Lower lobe of right lung (tissue), 2 donors: ENCODE data around the gene NADK2. TPM values are rescaled to one million over a fixed set of nuclear protein-coding genes. Genes with fewer than 3 reads are reported as not detected.

Source experiments
- ATAC-seq, 2 donors: fragments of 200-7000 bp; cut with Tn5 transposase; one replicate each; pipeline ENCODE4 v1.9.1; 2020 to 2022; ENCODE audit warnings: mild to moderate bottlenecking in 2 of 2, moderate library complexity in 2 of 2
- DNase-seq: peaks from one replicate; pipeline ENCODE4 v3.0.0-alpha.2; 2020
- H3K27ac ChIP-seq: fragments of 200-600 bp; one replicate; pipeline ENCODE4 v1.8.0; 2022
- H3K27me3 ChIP-seq: fragments of 200-600 bp; one replicate; pipeline ENCODE4 v1.8.0; 2022; ENCODE audit warnings: low read depth
- H3K36me3 ChIP-seq: fragments of 200-600 bp; one replicate; pipeline ENCODE4 v1.8.0; 2022; ENCODE audit warnings: mild to moderate bottlenecking
- H3K4me1 ChIP-seq: fragments of 200-600 bp; one replicate; pipeline ENCODE4 v1.8.0; 2022
- H3K4me3 ChIP-seq: fragments of 200-600 bp; one replicate; pipeline ENCODE4 v1.8.0; 2022; ENCODE audit warnings: mild to moderate bottlenecking
- H3K9me3 ChIP-seq: fragments of 200-600 bp; one replicate; pipeline ENCODE4 v1.8.0; 2022
- intact Hi-C: fragments of 100-400 bp; cut with DNase I; formaldehyde crosslinking; loops from one replicate; pipeline ENCODE4 v1.11.0; 2022
- total RNA-seq: library from RNA; stranded (reverse); fragmentation: NEBNext Ultra II Directional; extraction: Animal tissue kit (Norgen Biotek cat#: 25700); gene quantifications from one replicate; pipeline ENCODE4 v1.2.1, GENCODE V29; 2021
- TF ChIP-seq, protein P1 (sequence below): fragments of 200-600 bp; IDR thresholded peaks from one replicate; pipeline ENCODE4 v1.8.0; 2022; ENCODE audit warnings: antibody characterized with exemption, mild to moderate bottlenecking
- donor health status: DM: no; HTN: yes; CAD: no; lungs with severe emphysema.

Gene NADK2
- total RNA-seq, 1 donor from 2014 or later, result 19.1 TPM

DNA sequence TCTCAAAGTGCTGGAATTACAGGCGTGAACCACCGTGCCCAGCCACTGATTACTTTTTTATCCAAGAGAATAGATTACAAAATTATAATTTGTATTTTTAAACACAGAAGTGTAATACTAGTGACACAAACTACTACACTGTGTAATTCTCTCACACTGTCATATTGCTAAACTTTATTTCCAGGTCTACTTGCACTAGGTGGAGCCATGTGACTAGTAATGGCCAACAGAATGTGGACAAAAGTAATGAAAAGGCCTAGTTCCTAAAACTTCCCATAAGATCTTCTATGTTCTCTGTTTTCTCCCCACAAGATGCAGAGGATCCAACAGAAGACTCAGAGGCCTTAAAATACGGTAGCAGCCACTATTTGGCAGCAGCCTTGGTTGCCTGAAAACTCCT lies 27.3 kb downstream of the NADK2 start:
- no peak for ATAC-seq
- Histone ChIP-seq H3K27me3 (no peaks in the 10 kb centered on the region), H3K9me3 (no peaks in the 10 kb centered on the region), H3K4me1 (no peaks in the 10 kb centered on the region), H3K4me3 (no peak overlapping the region), H3K27ac (no peak overlapping the region), H3K36me3 (peaks cover 64% of the 10 kb centered on the region)
- intact Hi-C loops, result no loop called here
- DNase-seq, result no peak
- TF ChIP-seq, protein P1, sequence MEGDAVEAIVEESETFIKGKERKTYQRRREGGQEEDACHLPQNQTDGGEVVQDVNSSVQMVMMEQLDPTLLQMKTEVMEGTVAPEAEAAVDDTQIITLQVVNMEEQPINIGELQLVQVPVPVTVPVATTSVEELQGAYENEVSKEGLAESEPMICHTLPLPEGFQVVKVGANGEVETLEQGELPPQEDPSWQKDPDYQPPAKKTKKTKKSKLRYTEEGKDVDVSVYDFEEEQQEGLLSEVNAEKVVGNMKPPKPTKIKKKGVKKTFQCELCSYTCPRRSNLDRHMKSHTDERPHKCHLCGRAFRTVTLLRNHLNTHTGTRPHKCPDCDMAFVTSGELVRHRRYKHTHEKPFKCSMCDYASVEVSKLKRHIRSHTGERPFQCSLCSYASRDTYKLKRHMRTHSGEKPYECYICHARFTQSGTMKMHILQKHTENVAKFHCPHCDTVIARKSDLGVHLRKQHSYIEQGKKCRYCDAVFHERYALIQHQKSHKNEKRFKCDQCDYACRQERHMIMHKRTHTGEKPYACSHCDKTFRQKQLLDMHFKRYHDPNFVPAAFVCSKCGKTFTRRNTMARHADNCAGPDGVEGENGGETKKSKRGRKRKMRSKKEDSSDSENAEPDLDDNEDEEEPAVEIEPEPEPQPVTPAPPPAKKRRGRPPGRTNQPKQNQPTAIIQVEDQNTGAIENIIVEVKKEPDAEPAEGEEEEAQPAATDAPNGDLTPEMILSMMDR, result no peak

DNA sequence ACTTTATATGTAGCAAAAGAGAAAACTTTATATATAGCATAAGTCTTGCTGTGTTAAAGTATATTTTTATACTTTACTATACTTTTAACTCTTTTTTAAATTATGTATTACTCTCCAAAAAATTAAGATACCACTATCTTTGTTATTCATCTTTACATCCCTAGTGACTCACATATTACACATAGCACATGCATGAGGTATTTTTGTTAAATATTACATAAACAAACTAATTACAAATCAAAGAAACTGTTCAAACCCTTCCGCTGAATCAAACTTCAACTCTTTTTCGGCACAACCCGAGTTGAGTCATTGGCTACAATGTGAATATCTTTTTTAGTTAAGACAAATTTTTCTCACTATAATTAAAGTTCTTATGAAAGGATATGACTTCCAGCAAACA lies 32.1 kb downstream of the NADK2 start:
- DNase-seq (no peak), ATAC-seq (no peak)
- Histone ChIP-seq H3K27me3 (no peaks in the 10 kb centered on the region), H3K4me1 (no peaks in the 10 kb centered on the region), H3K36me3 (peaks cover 56% of the 10 kb centered on the region), H3K4me3 (no peak overlapping the region), H3K9me3 (no peaks in the 10 kb centered on the region), H3K27ac (no peak overlapping the region)
- TF ChIP-seq, protein P1, result no peak
- intact Hi-C loops, result no loop called here

DNA sequence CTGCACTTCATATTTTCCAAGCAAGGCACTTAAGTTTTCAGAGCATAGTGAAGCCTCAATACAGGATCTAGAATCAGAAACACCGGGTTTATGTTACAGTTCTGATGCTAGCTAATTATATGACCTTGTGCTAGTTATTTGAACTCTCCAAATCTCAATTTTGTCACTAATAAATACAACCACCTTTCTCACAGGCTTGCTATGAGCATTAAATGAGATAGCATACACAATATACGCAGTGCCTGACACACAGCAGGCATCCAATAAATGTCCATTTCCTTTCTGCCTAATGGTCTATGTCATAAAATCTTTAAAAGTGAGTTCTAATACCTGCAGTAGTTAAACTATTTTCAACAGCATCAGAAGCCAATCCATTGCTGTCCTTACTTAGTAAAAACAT lies 32.9 kb downstream of the NADK2 start:
- Histone ChIP-seq H3K27me3 (no peaks in the 10 kb centered on the region), H3K4me3 (no peak overlapping the region), H3K36me3 (peaks cover 57% of the 10 kb centered on the region), H3K9me3 (no peaks in the 10 kb centered on the region), H3K27ac (no peak overlapping the region), H3K4me1 (no peaks in the 10 kb centered on the region)
- intact Hi-C loops, result no loop called here
- no peak for ATAC-seq
- TF ChIP-seq, protein P1, result no peak
- no peak for DNase-seq

DNA sequence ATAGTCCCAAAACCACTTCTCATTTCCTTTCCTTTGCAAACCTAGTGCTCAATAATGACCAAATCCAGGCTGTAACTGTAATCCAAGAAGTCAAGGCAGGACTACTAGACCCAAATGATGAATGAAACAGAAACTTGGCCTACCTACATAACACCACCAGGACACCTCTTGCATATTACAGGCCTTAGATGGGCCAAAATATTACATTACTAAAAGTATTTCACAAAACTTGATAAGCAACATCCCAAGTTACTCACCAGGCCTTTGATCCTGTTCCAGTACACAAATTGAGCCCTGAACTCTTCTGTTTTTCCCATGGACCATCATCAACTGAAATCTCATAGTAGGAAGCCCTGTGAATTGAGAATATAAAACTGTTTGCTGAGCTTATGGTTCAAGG lies 34.8 kb downstream of the NADK2 start:
- no peak overlapping the region for H3K27ac ChIP-seq
- H3K27me3 ChIP-seq, result no peaks in the 10 kb centered on the region
- intact Hi-C loops, result no loop called here
- peaks cover 52% of the 10 kb centered on the region for H3K36me3 ChIP-seq
- no peaks in the 10 kb centered on the region for H3K9me3 ChIP-seq
- no peaks in the 10 kb centered on the region for H3K4me1 ChIP-seq
- TF ChIP-seq, protein P1, result no peak
- no peak for ATAC-seq
- H3K4me3 ChIP-seq, result no peak overlapping the region
- DNase-seq, result no peak

DNA sequence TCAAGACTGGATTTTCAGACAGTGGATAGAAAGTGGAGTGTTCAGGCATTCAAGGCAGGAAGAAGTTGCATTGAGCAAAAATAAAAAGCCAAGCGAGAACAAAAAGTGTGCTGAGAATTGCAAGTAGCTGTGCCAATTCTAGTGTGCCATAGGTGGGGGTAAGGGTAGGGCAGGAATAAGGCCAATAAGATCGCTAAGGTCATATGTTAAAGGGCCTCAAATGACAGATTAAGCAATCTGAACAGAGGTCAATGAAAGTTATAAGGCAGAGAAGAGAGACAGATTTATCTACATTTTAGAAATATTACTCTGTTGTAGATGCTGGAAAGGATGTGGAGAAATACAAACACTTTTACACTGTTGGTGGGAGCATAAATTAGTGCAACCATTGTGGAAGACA lies 36.4 kb downstream of the NADK2 start:
- peaks cover 41% of the 10 kb centered on the region for H3K36me3 ChIP-seq
- no peaks in the 10 kb centered on the region for H3K4me1 ChIP-seq
- no peak overlapping the region for H3K4me3 ChIP-seq
- no peaks in the 10 kb centered on the region for H3K9me3 ChIP-seq
- DNase-seq (no peak), ATAC-seq (no peak)
- TF ChIP-seq, protein P1, result no peak
- H3K27me3 ChIP-seq, result no peaks in the 10 kb centered on the region
- no peak overlapping the region for H3K27ac ChIP-seq
- intact Hi-C loops, result no loop called here

DNA sequence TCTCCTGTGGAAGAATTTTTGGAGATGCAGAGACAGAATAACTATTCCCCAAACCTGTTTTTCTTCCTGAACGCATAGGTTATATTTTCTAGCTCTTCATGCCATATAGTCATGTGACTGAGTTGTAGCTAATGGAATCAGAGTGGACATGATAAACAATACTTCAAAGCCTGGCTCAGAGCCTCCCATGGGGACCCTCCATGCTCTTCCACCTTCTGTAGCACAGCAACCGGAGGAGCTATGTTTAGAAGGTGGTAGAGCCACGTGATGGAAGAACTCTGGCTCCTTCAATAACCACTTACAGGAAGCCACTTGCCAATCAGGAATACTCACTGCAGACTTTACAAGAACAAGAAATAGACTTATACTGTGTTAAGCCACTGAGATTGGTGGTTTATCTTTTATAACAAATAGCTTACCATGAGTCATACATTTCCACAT lies 39.2 kb downstream of the NADK2 start:
- H3K4me3 ChIP-seq, result no peak overlapping the region
- no peak overlapping the region for H3K27ac ChIP-seq
- peak in 1 of 2 donors; percentile 42 for ATAC-seq
- peaks cover 51% of the 10 kb centered on the region for H3K36me3 ChIP-seq
- DNase-seq, result no peak
- no peaks in the 10 kb centered on the region for H3K4me1 ChIP-seq
- TF ChIP-seq, protein P1, result no peak
- H3K9me3 ChIP-seq, result no peaks in the 10 kb centered on the region
- intact Hi-C loops, result no loop called here
- no peaks in the 10 kb centered on the region for H3K27me3 ChIP-seq
